NOMO-1 (cell line): Measurements from ENCODE around the gene EIF4A3.
A peak's percentile ranks its signal among the peaks of the same experiment; 100 is the strongest.

ENCODE experiments used
- DNase-seq, 2 experiments: peaks; one replicate each; lab custom pipeline; 2025; ENCODE audit not compliant: unreplicated experiment in 2 of 2; lab: John Stamatoyannopoulos, UW

The EIF4A3 gene

DNA sequence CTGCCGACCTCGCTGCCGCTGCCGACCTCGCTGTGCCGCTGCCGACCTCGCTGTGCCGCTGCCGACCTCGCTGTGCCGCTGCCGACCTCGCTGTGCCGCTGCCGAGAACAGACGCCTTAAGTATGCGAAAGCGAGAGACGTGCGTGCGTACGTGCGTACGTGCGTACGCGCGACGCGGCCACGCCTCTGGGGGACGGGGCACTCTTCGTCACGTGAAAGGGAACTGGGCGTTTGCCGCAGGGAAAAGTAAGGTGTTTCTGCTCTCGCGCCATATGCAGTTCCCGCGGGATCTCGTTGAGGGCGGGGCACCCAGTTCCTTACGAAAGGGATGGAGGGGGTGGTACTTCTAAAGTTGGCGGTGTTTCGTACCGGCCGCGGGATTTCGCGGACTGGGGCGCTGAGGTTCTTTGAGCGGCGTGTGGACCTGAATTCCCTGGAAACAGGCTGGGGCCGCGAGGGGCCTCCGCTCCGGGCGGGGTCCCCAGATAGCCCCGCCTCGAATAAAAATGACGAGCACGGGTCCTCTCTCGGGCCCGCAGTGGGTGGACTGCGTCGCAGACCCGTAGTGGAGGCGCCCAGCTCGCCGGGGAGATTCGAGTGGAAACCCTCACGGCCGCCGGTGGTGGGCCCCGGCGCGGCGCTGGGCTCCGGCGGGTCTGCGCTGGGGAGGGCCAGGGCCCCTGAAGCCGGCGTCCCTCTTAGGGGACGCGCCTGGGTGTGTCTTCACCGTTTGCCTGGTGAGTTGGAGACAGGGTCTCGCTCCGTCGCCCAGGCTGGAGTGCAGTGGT lies at the start of gene EIF4A3:
EIF4A3 (minus strand) TSS at position 94 of the 788 bp plus-strand sequence. CDS start 167 bp downstream, outside the sequence.
- peak; percentile 99 for DNase-seq

DNA sequence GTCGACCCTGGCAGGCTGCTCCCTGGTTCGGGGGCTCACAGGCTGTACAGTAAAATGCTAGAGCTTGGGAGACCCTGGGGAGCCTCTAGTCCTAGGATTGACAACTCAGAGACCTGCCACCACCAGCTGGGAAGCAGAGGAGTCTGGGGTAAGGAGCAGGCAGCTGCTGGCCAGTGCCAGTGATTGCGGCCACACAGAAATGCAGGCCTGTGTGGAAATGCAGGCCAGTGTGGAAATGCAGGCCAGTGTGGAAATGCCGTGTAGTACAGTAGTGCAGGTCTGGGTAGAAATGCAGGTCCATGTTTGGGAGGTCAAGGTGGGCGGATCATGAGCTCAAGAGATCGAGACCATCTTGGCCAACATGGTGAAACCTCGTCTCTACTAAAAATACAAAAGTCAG lies 49.7 kb upstream of the EIF4A3 start:
- DNase-seq = no peak

DNA sequence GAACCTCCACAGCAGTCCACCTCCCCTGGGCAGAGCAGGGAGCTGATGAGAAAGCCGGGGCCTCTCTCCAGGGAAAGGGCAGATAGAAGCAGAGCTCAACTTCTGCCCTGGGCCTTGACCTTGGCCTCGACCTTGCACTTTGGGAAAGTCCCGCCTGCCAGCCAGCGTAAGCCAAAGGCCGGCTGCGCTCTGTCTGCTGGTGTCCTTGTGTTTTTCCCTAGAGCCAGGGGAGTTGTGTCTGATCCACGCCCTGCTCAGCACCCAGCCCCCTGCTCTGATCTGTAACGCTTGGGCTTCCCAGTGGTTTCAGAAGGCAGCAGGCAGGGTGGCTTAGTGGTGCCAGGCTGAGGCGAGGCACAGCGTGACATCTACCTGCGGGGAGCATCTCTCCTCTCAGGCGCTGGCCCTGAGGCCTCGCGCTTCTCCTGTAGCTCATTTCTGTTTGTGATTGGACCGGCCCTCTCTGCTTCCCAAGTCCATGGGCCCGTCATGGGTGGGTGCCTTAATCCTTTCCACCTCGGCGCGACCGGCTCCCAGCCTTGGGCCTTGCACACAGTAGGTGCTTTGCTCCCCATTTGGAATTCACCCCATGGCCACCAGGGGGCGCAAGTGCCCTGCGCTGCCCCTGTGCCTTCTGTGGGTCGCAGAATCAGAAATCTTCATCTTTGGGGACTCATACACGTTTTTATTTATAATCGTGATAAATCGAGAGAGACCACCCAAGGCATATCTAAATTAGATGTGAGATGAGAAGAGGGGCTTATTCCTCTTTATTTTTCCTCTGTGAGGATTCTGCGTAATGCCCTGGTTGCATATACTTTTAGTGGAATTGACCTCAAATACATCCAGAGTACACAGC lies 49.0 kb upstream of the EIF4A3 start:
- DNase-seq = no peak

DNA sequence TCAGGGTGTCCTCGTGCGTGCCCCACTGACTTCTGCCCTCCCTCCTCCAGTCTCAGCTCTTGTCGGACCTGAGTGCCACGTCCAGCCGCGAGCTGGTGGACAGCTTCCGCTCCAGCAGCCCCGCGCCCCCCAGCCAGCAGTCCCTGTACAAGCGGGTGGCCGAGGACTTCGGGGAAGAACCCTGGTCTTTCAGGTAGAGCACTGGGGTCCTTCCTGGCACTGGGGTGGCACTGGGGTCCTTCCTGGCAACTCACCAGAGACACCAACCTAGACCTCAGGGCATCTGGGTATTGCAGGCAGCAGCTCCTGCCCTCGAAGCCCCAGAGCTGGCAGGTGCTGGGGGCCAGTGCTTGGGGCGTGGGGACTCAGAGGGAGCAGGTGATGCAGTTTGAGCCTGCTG lies 48.2 kb upstream of the EIF4A3 start:
- no peak for DNase-seq

GRCh38 chr17:80191865-80192661 lies 45.1 kb upstream of the EIF4A3 start:
- DNase-seq = no peak

DNA sequence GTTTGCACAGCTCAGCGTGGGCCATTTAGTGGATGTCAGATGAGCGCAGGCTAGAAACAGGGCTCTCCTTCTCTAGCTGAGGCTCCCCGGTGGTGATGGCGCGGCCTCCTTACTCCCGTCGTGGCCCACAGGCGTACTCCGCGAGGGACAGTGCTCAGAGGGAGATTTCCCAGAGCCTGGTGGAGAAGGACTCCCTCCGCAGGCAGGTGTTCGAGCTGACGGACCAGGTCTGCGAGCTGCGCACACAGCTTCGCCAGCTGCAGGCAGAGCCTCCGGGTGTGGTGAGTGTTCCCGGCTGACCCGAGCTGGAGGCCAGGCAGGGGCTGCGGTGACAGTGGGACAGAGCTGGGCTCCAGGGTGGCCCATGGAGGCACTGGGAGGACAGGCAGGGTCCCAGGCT lies 44.3 kb upstream of the EIF4A3 start:
- DNase-seq = no peak

- no peak for DNase-seq
Measured at GRCh38 chr17:80190716-80191115, 43.8 kb upstream of the EIF4A3 start.

- DNase-seq = no peak
Measured at GRCh38 chr17:80189611-80190010, 42.7 kb upstream of the EIF4A3 start.

GRCh38 chr17:80187515-80187941 lies 40.6 kb upstream of the EIF4A3 start:
- no peak for DNase-seq

DNA sequence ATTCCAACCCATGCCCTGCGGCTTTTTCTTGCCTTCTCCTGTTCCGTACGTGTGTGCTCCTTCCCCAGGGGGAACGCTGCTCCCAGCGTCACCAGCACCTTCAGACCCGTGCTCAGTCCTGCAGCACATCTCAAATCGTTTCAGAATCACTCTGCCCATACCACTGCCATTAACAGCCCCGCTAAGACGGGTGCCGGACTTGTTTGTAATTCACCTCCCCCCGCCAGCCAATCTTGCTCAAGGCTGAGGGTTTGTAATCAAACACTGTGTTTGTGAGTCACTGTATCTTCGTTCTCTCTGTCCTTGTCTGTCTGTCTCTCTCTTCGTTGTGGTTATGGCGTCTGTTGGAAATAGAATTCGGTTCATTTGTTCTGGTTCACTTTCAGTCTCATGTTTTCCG lies 40.2 kb upstream of the EIF4A3 start:
- DNase-seq = peak in 1 of 2 experiments; percentile 13

- DNase-seq = no peak
Measured at GRCh38 chr17:80185968-80186367, 39.0 kb upstream of the EIF4A3 start.

GRCh38 chr17:80184423-80184714 lies 37.4 kb upstream of the EIF4A3 start:
- DNase-seq = no peak

- DNase-seq = no peak
Measured at GRCh38 chr17:80183581-80184422, 36.9 kb upstream of the EIF4A3 start.

DNA sequence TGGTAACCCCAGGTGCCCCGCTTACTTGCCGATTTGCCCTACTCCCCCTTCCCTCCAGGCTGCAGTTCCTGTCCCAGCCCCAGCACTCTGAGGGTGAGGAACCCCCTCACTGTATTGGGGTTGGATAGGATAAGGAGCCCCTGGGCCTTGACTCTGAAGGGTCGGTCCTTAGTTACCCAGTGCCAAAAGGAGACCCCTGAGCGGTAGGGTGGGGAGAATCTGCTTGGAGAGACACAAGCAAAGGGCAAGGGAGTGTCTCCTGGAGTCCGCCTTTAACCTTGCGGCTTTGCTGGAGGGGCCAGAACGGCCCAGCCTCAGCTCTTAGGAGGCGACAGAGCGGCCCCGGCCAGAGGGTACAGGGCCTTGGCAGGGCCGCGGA lies 35.9 kb upstream of the EIF4A3 start:
- no peak for DNase-seq

DNA sequence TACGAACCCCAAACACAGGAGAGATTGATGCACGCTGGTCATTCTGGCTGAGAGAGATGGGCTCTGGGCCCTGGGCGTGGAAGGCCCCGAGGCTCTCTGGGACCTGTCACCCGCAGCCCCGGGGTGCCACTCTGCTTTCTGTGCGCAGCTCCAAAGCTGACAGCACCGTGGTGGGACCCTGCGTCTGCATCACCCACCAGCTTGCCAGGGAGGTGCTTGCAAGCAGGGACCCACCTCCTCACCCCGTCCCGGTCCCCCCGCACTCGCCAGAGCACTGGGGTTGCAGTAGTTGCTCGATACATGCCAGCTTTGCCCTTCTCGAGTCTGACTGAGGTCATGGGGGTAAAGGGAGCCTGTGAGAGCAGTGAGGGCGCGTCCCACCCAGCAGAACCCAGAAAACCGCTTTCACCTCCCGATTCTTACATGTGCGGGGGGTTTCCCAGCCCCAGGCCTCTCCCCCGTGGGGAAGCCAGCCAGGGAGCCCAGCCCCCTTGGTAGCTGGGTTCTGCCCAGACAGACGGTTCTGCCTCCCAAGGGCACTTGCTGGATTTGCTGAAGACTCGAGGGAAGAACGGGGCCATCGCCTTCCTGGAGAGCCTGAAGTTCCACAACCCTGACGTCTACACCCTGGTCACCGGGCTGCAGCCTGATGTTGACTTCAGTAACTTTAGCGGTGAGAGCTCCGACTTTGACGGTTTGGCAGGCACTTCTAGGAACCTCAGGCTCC lies 35.4 kb upstream of the EIF4A3 start:
- DNase-seq = no peak

- DNase-seq = no peak
Measured at GRCh38 chr17:80181431-80181830, 34.5 kb upstream of the EIF4A3 start.

- no peak for DNase-seq
Measured at GRCh38 chr17:80180192-80180591, 33.3 kb upstream of the EIF4A3 start.

DNA sequence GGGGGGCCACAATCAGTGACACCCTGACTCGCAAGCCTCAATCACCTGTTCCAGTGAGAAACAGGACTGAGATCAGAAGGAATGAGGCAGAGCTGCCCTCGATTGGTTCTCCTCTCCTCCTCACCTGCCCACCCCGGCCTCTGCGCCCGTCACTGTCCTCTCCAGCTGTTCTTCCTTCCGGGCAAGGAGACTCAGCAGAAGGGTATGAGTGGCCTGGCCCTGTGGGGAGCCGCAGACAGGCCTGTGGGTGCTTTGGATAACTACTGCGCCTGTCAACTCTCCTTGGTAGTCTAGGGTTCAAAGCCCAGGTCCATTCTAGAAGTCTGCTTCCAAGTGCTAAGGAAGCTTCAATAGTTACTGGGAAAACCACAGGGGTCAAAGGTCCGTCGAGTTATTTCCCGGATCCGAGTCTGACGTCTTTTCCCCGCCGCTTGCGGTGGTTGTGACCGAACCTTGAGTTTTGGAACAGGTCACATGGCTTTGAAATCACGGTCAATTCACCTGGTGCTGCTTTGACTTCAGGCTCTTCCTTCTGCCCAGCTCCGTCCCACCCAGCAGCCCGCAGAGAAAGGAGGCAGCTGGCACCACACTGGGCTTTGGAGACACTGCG lies 31.2 kb upstream of the EIF4A3 start:
- no peak for DNase-seq

DNA sequence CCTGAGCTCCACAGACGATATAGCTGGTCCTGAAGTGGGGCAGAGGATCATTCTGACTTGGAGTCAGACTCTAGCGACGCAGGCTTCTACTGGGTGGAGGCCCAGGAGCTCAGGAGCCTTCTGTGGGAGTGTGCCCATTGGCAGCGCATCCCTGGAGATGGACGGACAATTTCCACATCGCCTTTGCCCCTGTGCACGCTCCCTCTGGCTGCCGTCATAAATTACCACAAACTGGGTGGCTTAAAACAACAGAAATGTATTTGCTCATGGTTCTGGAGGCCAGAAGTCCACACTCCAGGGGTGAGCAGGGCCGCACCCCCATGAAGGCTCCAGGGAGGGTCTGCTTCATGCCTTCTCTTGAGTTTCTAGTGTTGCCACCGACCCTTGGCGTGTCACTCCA lies 29.8 kb upstream of the EIF4A3 start:
- no peak for DNase-seq
